ENCODE data around the gene HIVEP2.

The HIVEP2 gene

GRCh38 chr6:142844065-142844755 is 100.8 kb downstream of the HIVEP2 start:
- 0 out of 22 replicates have a peak, but pooled peaks of 1 of the 11 experiments have one; percentile 13 for TF ChIP-seq Cebpa-rat (IDR thresholded peaks at IDR 0.05)
- peaks cover 0 to 63% (median 16%) of the 10 kb centered on the region in 11 experiments; a peak in 9 of 22 replicates for H4K20me1 ChIP-seq
- peaks cover 0 to 3% (median 0%) of the 10 kb centered on the region in 11 experiments; a peak in 2 of 22 replicates for H3K36me3 ChIP-seq
- peak overlapping the region in 5 of 11 experiments; percentile 7 to 74 (median 36); a peak in 3 of 22 replicates for H3K27ac ChIP-seq
- H3K9ac ChIP-seq: no peak overlapping the region
- H3K9me3 ChIP-seq (replicated peaks in 1 of 11): peaks cover 0 to 5% (median 0%) of the 10 kb centered on the region in 11 experiments; a peak in 1 of 22 replicates
- H3K4me3 ChIP-seq: no peak overlapping the region
- peaks cover 76 to 86% (median 80%) of the 10 kb centered on the region in 10 experiments for H3K4me1 ChIP-seq
- H3K4me2 ChIP-seq: peak overlapping the region; percentile 62 to 94 (median 86)
- no peaks in the 10 kb centered on the region for H3K27me3 ChIP-seq

DNA sequence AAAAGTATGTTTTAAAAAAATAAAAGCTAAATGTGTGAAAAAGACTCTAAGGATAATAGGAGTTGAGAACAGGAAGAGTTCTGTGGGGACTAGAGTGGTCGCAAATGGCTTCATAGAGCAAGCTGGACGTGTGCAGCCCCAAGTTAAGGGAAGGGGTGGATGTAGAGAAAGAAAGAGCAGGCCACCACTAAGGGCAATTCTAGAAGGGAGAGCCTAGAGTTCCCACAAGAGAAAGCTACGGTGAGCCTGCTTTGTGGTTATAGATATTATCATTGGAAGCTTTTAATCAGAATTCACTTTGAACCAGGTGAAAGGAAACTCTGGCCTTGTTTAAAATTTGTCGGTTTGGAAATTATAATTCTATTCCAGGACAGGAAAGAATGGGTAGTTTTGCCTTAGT is 101.6 kb downstream of the HIVEP2 start:
- peaks cover 67 to 78% (median 71%) of the 10 kb centered on the region in 10 experiments for H3K4me1 ChIP-seq
- TF ChIP-seq Cebpa-rat (IDR thresholded peaks at IDR 0.05): no peak

DNA sequence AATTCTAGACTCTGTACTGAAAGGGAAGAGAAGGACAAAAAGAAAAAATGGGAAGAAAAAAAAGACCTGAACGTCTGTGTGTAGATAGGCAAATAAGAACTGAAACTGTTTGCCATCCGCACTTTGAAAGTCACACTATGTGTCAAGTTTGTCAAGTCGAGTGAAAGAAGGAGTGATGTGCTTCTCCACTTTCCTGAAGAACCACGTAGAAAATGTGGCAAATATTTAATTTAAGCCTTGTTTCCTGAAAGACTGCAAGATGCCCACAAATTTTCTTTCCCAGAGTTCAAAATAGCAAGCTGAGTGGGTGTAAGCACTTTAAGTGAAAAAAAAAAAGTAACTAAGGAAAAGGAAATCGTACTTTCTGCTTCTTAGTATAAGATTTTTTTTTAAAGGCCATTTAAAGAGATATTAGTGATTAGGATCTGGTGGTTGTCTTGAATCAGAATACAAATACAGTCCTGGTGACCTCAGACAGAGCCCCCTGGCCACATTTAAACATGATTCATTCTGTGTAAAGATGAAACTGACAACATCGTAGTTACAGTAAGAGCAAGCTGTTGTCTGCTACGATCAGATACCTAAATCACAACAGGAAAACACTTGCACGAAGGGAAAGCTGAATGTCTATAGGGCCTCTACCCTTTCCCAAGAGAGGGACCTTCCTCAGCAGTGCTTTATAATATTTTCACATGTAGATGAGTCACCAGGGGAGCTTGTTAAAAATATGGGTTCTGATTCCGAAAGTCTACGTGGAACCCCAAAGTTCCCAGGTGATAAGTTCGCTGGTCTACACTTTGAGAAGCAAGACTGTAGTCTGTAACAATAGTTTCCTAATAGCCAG is 102.3 kb downstream of the HIVEP2 start:
- no peak for TF ChIP-seq Cebpa-rat (IDR thresholded peaks at IDR 0.05)
- H3K4me3 ChIP-seq: peak overlapping the region in 2 of 10 experiments; percentile 9 to 19; a peak in 3 of 20 replicates
- peak overlapping the region in 3 of 11 experiments; percentile 1 to 30 (median 26); a peak in 3 of 22 replicates for H3K9ac ChIP-seq
- H3K27me3 ChIP-seq: no peaks in the 10 kb centered on the region
- H4K20me1 ChIP-seq: peaks cover 0 to 62% (median 10%) of the 10 kb centered on the region in 11 experiments; a peak in 10 of 22 replicates
- peak overlapping the region; percentile 50 to 94 (median 69) for H3K4me2 ChIP-seq
- H3K9me3 ChIP-seq (replicated peaks in 1 of 11): peaks cover 0 to 5% (median 0%) of the 10 kb centered on the region in 11 experiments; a peak in 1 of 22 replicates
- H3K4me1 ChIP-seq: peaks cover 60 to 71% (median 64%) of the 10 kb centered on the region in 10 experiments
- peak overlapping the region in 9 of 11 experiments; percentile 2 to 45 (median 25); a peak in 13 of 22 replicates for H3K27ac ChIP-seq
- peaks cover 0 to 3% (median 0%) of the 10 kb centered on the region in 11 experiments; a peak in 2 of 22 replicates for H3K36me3 ChIP-seq

More for the DNA sequence above, 101.6 kb downstream of the HIVEP2 start:
- peaks cover 0 to 3% (median 0%) of the 10 kb centered on the region in 11 experiments; a peak in 2 of 22 replicates for H3K36me3 ChIP-seq
- H3K27ac ChIP-seq: peak overlapping the region in 5 of 11 experiments; percentile 22 to 44 (median 35); a peak in 3 of 22 replicates
- no peaks in the 10 kb centered on the region for H3K27me3 ChIP-seq
- H3K4me3 ChIP-seq: no peak overlapping the region
- peaks cover 0 to 62% (median 13%) of the 10 kb centered on the region in 11 experiments; a peak in 10 of 22 replicates for H4K20me1 ChIP-seq
- H3K9ac ChIP-seq: peak overlapping the region in 1 of 11 experiments; percentile 26; a peak in 1 of 22 replicates
- peak overlapping the region; percentile 50 to 94 (median 69); a peak in 21 of 22 replicates for H3K4me2 ChIP-seq
- H3K9me3 ChIP-seq (replicated peaks in 1 of 11): peaks cover 0 to 5% (median 0%) of the 10 kb centered on the region in 11 experiments; a peak in 1 of 22 replicates

GRCh38 chr6:142841915-142842314 is 103.1 kb downstream of the HIVEP2 start:
- peaks cover 0 to 3% (median 0%) of the 10 kb centered on the region in 11 experiments; a peak in 2 of 22 replicates for H3K36me3 ChIP-seq
- peaks cover 0 to 58% (median 10%) of the 10 kb centered on the region in 11 experiments; a peak in 11 of 22 replicates for H4K20me1 ChIP-seq
- H3K27ac ChIP-seq: peak overlapping the region in 2 of 11 experiments; percentile 43 to 44; a peak in 1 of 22 replicates
- no peak overlapping the region for H3K4me3 ChIP-seq
- peaks cover 55 to 63% (median 58%) of the 10 kb centered on the region in 10 experiments for H3K4me1 ChIP-seq
- TF ChIP-seq Cebpa-rat (IDR thresholded peaks at IDR 0.05): no peak
- H3K27me3 ChIP-seq: no peaks in the 10 kb centered on the region
- peaks cover 0 to 5% (median 0%) of the 10 kb centered on the region in 11 experiments; a peak in 1 of 22 replicates for H3K9me3 ChIP-seq (replicated peaks in 1 of 11)
- peak overlapping the region in 5 of 11 experiments; percentile 62 to 86 (median 69); a peak in 9 of 22 replicates for H3K4me2 ChIP-seq
- no peak overlapping the region for H3K9ac ChIP-seq

- H3K36me3 ChIP-seq: peaks cover 0 to 16% (median 11%) of the 10 kb centered on the region in 11 experiments; a peak in 10 of 22 replicates
- TF ChIP-seq Cebpa-rat (IDR thresholded peaks at IDR 0.05): no peak
- no peak overlapping the region for H3K9ac ChIP-seq
- peak overlapping the region in 1 of 11 experiments; percentile 20; a peak in 1 of 22 replicates for H3K27ac ChIP-seq
- no peak overlapping the region for H3K4me3 ChIP-seq
- H3K27me3 ChIP-seq: no peaks in the 10 kb centered on the region
- peaks cover 0 to 5% (median 0%) of the 10 kb centered on the region in 11 experiments; a peak in 1 of 22 replicates for H3K9me3 ChIP-seq (replicated peaks in 1 of 11)
- H4K20me1 ChIP-seq: peaks cover 0 to 35% (median 2%) of the 10 kb centered on the region in 11 experiments; a peak in 9 of 22 replicates
- peaks cover 32 to 41% (median 36%) of the 10 kb centered on the region in 10 experiments for H3K4me1 ChIP-seq
- H3K4me2 ChIP-seq: peak overlapping the region in 9 of 11 experiments; percentile 10 to 47 (median 32); a peak in 12 of 22 replicates
Observed at GRCh38 chr6:142839686-142840040, 105.3 kb downstream of the HIVEP2 start.

DNA sequence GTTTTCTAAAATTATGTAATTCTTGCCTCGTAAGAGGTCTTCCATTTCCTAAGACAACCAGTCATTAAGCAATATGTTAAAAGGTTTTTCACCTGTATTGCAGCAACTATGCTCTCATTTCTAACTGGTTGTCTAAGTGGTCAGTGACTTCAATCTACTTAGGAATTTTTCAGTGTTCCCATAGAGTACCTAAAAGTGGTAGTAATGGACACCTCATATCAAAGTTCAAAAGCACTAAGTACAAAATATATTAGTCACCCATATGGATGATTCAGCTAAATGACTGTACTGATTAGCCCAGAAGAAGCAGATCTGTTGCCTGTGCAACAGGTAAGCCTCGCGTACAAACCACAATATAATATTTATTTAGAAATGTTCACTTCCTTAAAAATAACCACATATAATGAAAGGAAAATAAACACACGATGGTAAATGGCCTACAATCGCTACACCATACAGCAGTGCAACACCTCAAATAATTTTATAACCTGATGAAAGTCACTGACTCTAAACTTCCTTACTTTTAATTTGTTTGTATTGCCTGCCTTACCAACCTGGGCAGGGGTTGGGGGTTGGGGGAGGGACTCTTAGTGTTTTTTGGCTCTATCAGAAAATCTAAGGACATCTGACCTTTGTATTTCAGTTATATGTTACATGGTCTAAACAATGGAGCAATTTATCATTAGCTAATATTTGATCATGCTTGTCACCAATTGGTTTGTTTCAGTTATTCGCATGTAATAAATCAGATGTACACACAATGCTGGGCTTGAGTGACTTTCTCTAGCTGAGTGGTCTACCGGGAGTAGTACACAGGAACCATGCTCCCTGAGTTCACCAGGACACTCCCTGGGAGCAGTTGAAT is 105.9 kb downstream of the HIVEP2 start:
- no peaks in the 10 kb centered on the region for H3K27me3 ChIP-seq
- H3K36me3 ChIP-seq: peaks cover 0 to 21% (median 12%) of the 10 kb centered on the region in 11 experiments; a peak in 10 of 22 replicates
- no peak overlapping the region for H3K4me3 ChIP-seq
- H3K27ac ChIP-seq: peak overlapping the region in 1 of 11 experiments; percentile 20; a peak in 1 of 22 replicates
- no peak overlapping the region for H3K9ac ChIP-seq
- H3K4me1 ChIP-seq: peaks cover 26 to 35% (median 29%) of the 10 kb centered on the region in 10 experiments
- peaks cover 0 to 30% (median 0%) of the 10 kb centered on the region in 11 experiments; a peak in 6 of 22 replicates for H4K20me1 ChIP-seq
- H3K4me2 ChIP-seq: peak overlapping the region in 9 of 11 experiments; percentile 10 to 47 (median 32); a peak in 11 of 22 replicates
- peaks cover 0 to 5% (median 0%) of the 10 kb centered on the region in 11 experiments; a peak in 1 of 22 replicates for H3K9me3 ChIP-seq (replicated peaks in 1 of 11)
- no peak for TF ChIP-seq Cebpa-rat (IDR thresholded peaks at IDR 0.05)

DNA sequence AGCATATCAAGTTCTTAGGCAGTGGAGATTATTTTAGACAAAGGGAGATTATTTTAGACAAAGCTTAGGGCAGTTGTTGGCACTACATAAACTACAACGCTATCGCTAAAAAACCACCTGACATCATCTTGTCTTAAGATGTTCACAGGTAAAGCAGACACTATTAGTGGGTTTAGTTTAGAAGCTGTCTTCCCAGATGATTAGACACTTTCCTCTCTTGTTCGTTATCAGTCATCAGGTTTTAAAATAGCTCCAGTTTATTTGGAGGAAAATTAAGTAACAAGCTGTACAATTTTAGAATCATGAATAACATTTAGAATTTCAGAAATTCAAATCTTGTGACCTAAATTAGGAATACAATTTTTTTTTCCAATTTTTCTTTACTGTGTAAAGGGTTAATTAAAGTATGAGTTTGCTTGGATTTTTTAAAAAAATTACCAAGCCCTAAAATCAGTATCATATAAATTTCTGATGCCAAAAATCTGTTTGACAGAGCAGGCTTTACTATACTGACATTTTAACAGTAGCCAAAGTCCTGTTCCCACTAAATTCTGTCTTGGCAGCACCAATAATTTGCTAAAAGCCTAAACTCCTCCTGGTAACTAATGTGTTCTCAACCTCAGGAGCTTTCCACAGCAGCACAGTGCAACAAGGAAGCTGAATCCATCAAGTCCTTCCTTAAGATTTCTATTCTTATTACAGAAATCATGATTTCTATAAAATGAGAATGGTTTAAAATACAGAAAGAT is 109.0 kb downstream of the HIVEP2 start:
- H3K4me2 ChIP-seq: no peak overlapping the region
- H3K9ac ChIP-seq: no peak overlapping the region

More for the DNA sequence above, 109.0 kb downstream of the HIVEP2 start:
- Histone ChIP-seq H3K4me3 (no peak overlapping the region), H4K20me1 (peaks cover 0 to 19% (median 0%) of the 10 kb centered on the region in 11 experiments; a peak in 6 of 22 replicates), H3K36me3 (peaks cover 4 to 48% (median 30%) of the 10 kb centered on the region in 11 experiments; a peak in 19 of 22 replicates), H3K27me3 (no peaks in the 10 kb centered on the region), H3K27ac (no peak overlapping the region), H3K4me1 (peaks cover under 1 to 10% (median 7%) of the 10 kb centered on the region in 10 experiments; a peak in 18 of 20 replicates), H3K9me3 (replicated peaks in 1 of 11) (no peaks in the 10 kb centered on the region)
- TF ChIP-seq Cebpa-rat (IDR thresholded peaks at IDR 0.05): no peak

Measured in BLaER1 treated with 17β-estradiol and CSF1 and Interleukin-3, amounts not matched to agents 10 nM and 100 nM (cell line).